NCI-H2227 treated with DMSO at 0.1 percent for 48 hours (cell line): ENCODE results near the gene MED1.

ENCODE experiments used
- DNase-seq: peaks from one replicate; lab custom pipeline; 2025; lab: John Stamatoyannopoulos, UW

Gene MED1

DNA sequence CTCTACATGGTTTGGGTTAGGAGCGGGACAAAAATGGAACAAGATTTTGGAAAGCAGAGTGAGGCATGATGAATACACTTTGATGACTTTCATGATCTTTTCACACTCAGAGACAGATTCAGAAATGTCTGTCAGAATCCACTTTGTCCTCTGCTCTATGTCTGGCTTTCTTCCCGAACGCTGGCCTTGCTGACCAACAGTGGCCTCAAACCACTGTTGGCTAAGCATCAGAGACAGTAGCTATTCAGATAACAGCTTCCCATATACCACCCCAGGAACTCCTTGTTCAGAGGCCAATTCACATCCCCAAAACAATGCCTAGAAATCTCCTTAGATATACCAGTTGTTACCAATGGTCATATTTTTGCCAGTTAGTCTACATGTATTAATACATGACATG lies 90.5 kb downstream of the MED1 start:
- DNase-seq = no peak

DNA sequence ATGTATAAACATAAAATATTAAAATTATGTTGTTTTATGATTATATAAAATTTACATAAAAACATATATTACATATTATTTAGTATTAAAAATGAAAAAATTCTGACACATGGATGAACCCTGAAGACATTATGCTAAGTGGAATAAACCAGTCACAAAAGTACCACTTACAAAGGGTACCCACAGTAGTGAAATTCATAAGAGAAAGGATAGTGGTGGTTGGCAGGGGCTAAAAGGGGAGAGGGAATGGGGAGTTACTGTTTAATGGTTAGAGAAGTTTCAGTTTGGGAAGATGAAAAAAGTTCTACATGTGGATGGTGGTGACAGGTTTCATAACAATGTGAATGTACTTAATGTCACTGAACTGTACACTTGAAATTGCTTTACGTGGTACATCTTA lies 91.1 kb downstream of the MED1 start:
- no peak for DNase-seq

DNA sequence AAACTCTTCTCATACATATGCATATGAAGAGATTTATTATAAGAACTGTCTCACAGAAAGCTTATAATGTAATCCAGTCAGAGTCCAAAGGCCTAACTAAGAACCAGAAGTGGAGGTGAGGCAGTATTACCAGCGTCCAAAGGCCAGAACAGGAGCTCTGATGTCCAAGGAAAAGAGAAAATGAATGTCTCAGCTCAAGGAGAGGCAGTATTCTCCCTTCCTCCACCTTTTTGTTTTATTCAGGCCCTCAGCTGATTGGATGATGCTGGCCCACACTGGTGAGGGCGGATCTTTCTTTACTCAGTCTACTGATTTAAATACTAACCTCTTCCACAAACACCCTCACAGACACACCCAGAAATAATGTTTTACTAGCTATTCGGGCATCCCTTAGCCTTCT lies 93.1 kb downstream of the MED1 start:
- DNase-seq = no peak

DNA sequence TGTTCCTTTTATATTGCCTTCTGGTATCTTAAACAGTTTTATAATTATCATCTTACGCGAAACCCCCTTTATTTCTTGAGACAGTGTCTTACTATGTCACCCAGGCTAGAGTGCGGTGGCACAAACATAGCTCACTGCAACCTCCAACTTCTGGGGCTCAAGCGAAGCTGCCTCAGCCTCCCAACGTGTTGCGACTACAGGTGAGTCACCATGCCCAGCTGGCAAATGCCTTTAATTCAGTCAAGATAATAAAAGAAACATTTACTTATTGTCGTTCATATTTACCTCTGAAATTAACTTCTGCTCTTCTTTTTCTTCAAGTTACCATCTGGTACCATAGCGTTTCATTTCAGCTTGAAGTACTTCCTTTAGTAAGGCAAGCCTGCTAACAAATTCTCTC lies 93.6 kb downstream of the MED1 start:
- DNase-seq = no peak
